HG03457 (cell line): ENCODE data around the gene DYNLT2.
"Not testable (repeated sequence)": the region's sequence is repeated elsewhere in the genome, so short reads cannot be mapped to it uniquely, and the experiment has no call there.

Source experiments
- ATAC-seq: cut with Tn5 transposase; IDR thresholded peaks from one replicate; pipeline ENCODE4 v1.9.1; 2021; ENCODE audit warnings: moderate number of reproducible peaks; ENCODE audit not compliant: unreplicated experiment

The DYNLT2 gene

GRCh38 chr6:169783971-169784820 lies 32.8 kb upstream of the DYNLT2 start:
- ATAC-seq, result no peak

DNA sequence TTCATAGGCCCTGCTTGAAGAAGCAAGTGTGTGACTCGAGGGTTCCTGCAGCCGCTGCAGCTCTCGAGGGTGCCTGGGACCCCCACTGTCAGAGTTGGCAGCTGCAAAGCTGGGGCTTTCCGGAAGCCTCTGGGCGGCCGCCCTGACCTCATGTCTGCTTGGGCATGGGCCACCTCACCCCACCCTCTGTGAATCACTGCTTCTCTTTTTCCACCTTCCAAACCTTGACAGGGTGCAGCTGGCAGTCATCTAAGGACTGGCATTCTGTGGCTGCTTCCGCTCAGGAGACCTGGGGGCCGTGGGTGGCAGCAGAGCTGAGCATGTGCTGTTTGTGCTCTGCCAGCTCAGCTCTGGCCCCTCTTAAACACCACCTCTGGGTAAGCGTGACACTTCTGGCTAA lies 32.0 kb upstream of the DYNLT2 start:
- ATAC-seq, result no peak

- ATAC-seq, result no peak
Measured at GRCh38 chr6:169782966-169783365, 31.6 kb upstream of the DYNLT2 start.

DNA sequence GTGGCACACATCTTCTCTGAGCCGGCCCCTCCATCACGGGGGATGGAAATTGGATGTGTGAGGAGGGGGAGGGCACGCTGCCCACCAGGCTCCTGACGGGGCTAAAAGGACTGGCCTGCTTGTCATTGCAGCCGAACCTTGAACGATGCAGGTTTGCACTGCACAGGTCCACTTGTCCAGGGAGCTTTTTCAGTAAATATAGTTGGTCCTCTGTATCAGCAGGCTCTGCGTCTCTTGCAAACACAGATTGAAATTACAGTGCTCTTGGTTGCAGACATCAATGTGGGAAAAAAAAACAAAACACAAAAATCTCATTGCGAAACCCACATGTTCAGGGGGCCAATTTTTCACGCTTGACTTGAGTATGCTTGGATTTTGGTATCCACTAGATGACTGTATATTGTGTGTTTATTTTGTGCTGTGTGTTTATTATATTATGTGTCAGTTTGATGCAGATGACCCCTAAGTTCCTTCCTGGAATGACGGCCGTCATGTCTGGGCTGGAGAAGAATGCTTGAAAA lies 29.3 kb upstream of the DYNLT2 start:
- no peak for ATAC-seq

GRCh38 chr6:169779896-169780295 lies 28.5 kb upstream of the DYNLT2 start:
- no peak for ATAC-seq

DNA sequence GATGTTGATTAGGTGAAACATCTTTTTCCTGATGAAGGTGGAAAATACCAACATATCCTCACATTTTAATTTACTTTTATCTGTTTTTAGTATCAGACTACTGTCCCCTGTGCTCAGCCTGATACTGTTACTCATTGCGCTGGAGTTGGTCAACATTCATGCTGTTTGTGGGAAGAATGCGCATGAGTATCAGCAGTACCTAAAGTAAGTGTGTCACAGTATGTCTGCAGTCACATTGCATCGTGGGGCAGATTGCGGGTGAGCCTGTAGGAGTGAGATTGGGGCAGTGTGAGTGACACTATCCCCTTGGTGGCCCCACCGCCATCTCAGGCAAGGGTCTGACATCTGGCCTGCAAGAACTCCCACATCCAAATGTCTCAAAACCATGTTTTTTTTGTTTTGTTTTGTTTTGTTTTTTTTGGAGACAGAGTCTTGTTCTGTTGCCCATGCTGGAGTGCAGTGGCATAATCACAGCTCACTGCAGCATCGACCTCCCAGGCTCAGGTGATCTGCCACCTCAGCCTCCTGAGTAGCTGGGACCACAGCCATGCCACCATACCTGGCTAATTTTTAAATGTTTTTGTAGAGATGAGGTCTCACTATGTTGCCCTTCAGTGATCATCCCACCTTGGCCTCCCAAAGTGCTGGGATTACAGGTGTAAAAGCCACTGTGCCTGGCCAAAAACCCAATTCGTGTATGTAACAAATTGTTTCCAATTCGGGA lies 27.9 kb upstream of the DYNLT2 start:
- no peak for ATAC-seq

DNA sequence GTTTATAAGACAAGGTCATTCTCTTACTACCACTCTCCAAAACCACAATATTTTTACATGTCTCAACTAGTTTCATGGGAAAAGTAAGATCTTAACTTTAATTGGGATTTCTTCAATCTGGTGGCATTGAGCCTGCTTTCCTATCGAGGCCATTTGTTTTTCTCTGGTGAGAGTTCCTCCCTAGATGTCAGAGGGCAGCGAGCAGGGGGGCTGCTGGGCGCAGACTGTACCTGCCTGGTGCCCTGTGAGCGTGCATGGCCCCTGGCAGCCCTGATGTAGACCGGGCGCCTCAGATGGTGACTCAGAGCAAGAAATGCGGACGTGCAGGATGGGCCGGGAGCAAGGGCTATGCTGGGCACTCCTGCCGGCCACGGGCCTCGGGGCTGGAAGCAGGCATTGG lies 27.3 kb upstream of the DYNLT2 start:
- no peak for ATAC-seq

DNA sequence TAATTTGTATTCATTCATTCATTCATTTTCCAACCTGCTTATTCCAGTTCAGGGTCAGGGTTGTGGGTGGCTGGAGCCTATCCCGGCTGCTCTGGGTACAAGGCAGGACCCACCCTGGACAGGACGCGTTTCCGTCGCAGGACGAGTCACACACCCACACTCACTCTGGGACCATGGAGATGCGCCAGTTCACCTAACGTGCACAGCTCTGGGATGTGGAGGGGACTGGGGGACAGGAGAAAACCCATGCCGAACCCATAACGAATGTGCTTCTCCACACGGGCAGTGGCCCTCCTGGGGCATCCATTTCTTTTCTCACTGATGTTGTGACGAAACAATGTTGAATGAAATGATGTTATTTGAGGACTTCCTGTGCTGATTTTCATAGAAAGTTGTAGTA lies 26.5 kb upstream of the DYNLT2 start:
- ATAC-seq, result no peak

- no peak for ATAC-seq
Measured at GRCh38 chr6:169776379-169776778, 25.0 kb upstream of the DYNLT2 start.

DNA sequence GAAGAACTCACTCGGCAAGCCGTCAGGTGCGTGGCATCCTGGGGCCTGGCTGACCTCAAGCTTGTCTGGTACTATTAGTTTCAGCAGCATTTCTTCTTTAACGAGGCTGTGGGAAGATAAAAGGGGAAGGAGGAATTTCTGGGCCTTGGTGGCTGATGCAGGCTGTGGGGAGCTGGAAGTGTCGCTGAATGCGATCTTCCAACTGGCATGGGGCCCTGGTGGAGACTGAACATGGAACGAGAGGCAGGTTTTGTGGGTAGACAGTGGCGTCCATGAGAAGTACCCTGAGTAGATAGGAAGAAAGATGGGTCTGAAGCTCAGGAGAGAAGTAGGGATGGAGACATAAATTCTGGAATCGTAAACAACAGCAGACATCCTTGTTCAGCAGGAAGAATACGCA lies 23.9 kb upstream of the DYNLT2 start:
- no peak for ATAC-seq

DNA sequence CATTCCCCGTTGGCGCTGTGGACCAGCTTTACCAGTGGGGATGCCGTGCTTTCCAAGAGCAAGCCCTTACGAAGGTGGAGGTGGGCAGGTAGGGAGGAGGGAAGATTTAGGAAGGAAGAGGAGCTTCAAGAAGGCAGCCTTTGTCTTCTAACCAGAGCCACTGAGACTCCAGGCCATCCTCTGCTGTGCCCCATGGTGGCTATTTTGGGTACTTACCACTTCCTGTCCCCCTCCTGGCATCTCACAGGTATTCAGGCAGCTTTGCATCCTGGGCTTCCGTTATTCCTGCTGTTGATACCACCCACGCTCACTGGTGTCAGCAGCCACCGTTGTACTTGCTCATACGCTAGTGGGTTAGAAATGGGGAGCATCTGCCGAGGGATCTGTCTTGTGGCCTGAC lies 23.0 kb upstream of the DYNLT2 start:
- ATAC-seq, result no peak

GRCh38 chr6:169766921-169767736 lies 15.8 kb upstream of the DYNLT2 start:
- no peak for ATAC-seq

GRCh38 chr6:169766232-169766631 lies 14.9 kb upstream of the DYNLT2 start:
- no peak for ATAC-seq

- not testable (repeated sequence) for ATAC-seq
Measured at GRCh38 chr6:169765789-169766188, 14.4 kb upstream of the DYNLT2 start.

GRCh38 chr6:169763881-169764280 lies 12.5 kb upstream of the DYNLT2 start:
- ATAC-seq, result no peak

- ATAC-seq, result no peak
Measured at GRCh38 chr6:169763308-169763707, 11.9 kb upstream of the DYNLT2 start.

GRCh38 chr6:169755162-169755561 lies 3.8 kb upstream of the DYNLT2 start:
- ATAC-seq, result no peak

DNA sequence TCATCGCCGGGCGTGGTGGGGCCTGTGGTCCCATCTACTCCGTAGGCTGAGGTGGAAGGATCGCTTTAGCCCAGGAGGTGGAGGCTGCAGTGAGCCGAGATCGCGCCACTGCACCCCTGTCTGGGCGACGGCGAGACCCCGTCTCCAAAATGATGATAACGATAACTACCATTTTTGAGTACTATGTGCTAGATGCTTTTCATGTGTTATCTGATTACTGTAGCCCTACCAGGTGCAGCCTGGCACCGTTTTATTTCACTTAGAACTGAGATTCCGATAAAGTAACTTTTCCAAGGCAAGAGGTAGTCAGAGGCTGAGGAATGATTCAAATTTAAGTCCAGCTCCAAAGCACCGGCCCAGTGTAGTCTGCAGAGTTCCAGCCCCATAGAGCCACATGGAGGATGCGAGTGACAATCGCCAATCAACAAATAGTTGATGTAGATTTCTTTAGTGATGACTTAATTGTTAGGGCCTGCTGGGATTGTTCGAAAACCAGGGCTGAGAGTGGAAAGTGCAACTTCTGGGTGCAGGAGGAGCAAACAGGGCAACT lies 777 bp upstream of the DYNLT2 start:
- no peak for ATAC-seq

- ATAC-seq, result no peak
Measured at GRCh38 chr6:169746556-169746955, 4.8 kb downstream of the DYNLT2 start.

GRCh38 chr6:169745405-169745804 lies 6.0 kb downstream of the DYNLT2 start:
- no peak for ATAC-seq

- ATAC-seq, result no peak
Measured at GRCh38 chr6:169741344-169741743, 10.0 kb downstream of the DYNLT2 start.
